Measurements from ENCODE around the gene ATXN1. TPM values are rescaled to one million over a fixed set of nuclear protein-coding genes. Genes with fewer than 3 reads are reported as not detected.

ATXN1 gene
- total and polyA plus RNA-seq, 2 of the 13 experiments (the other 11 are each of a cell fraction or from before 2014, with no cell fraction given): 20.7 to 39.5 TPM

GRCh38 chr6:16759646-16760515 lies 1.4 kb downstream of the ATXN1 start (continued):
- no peak for TF ChIP-seq ZBTB39 (CRISPR knock-in tag; IDR thresholded peaks at IDR 0.05)
- no peak for TF ChIP-seq JUN (CRISPR knock-in tag; IDR thresholded peaks at IDR 0.05)
- peak; percentile 32; the same call in 1 of the 2 replicates for TF ChIP-seq PITX1 (CRISPR knock-in tag; IDR thresholded peaks at IDR 0.05)
- TF ChIP-seq MIXL1 (CRISPR knock-in tag; IDR thresholded peaks at IDR 0.05): no peak; the same call in 1 of the 2 replicates
- TF ChIP-seq ZSCAN21 (CRISPR knock-in tag; IDR thresholded peaks at IDR 0.05; ENCODE audit: borderline replicate concordance): peak; percentile 77; the same call in 1 of the 2 replicates
- 0 out of 2 replicates have a peak, but pooled peaks have one; percentile 77 for TF ChIP-seq ZBED4 (CRISPR knock-in tag; IDR thresholded peaks at IDR 0.05; ENCODE audit: borderline replicate concordance)
- TF ChIP-seq ZMYM3 (CRISPR knock-in tag; IDR thresholded peaks at IDR 0.05): peak; percentile 45; the same call in 1 of the 2 replicates
- peak; percentile 20; the same call in 1 of the 2 replicates for TF ChIP-seq ZNF143 (CRISPR knock-in tag; IDR thresholded peaks at IDR 0.05)
- TF ChIP-seq ZNF589 (CRISPR knock-in tag; conservative IDR thresholded peaks at IDR 0.05): no peak
- TF ChIP-seq NAIF1 (CRISPR knock-in tag; IDR thresholded peaks at IDR 0.05; ENCODE audit: borderline replicate concordance): no peak; the same call in 1 of the 2 replicates
- TF ChIP-seq SMC3 (IDR thresholded peaks at IDR 0.05; ENCODE audit: low read length): no peak
- peak; percentile 81; the same call in 1 of the 2 replicates for TF ChIP-seq ZNF800 (CRISPR knock-in tag; IDR thresholded peaks at IDR 0.05)
- TF ChIP-seq STAT6 (CRISPR knock-in tag; IDR thresholded peaks at IDR 0.05; ENCODE audit: borderline replicate concordance): no peak
